HCT116 (cell line): ENCODE measurements around the gene PGLYRP4. TPM values are rescaled to one million over a fixed set of nuclear protein-coding genes. Genes with fewer than 3 reads are reported as not detected.

Source experiments
- ATAC-seq: fragments of 200-7000 bp; cut with Tn5 transposase; 2 replicates; pipeline ENCODE4 v1.9.1; 2020; ENCODE audit warnings: mild to moderate bottlenecking, moderate library complexity
- BruUV-seq: library from RNA; stranded (reverse); fragments of 400-500 nt; replicated peaks from 2 replicates; lab custom pipeline; 2021; lab: Mats Ljungman, UMichigan
- CTCF ChIA-PET: fragments of 300-600 bp; sonication (Branson Sonifier 250); formaldehyde crosslinking; loops from one replicate; lab custom pipeline; 2021; ENCODE audit warnings: antibody characterized with exemption; lab: Charles Lee
- POLR2A ChIA-PET: fragments of 300-600, 350-600 bp; sonication (Branson Sonifier 250); formaldehyde crosslinking; loops from one replicate; lab custom pipeline; 2021; ENCODE audit warnings: antibody characterized with exemption; lab: Charles Lee
- RAD21 ChIA-PET, 2 experiments: fragments of 300-600 bp; sonication (Branson Sonifier 250); formaldehyde crosslinking; loops; one replicate each; lab custom pipeline; 2023; ENCODE audit warnings: low total read pairs in 2 of 2; ENCODE audit not compliant: uncharacterized antibody in 2 of 2, unreplicated experiment in 2 of 2, low non-redundant PET in 1 of 2; lab: Charles Lee
- DNase-seq: peaks from one replicate; pipeline ENCODE4 v3.0.0-alpha.2; 2010; ENCODE audit warnings: low read depth, low spot score
- H2AFZ ChIP-seq: fragments of 200-600 bp; shearing (Covaris generic), sonication (generic); 2 replicates; pipeline ENCODE4 v1.6.1; 2017; ENCODE audit warnings: low read depth, mixed run types, mixed read lengths, antibody characterized with exemption, low read length; ENCODE audit not compliant: poor library complexity, severe bottlenecking
- H3K27ac ChIP-seq: 2 replicates; pipeline ENCODE4 v1.5.1; 2012; ENCODE audit warnings: low read depth, low read length
- H3K27me3 ChIP-seq: fragments of 200-600 bp; sonication (generic); 2 replicates; pipeline ENCODE4 v1.6.1; 2016; ENCODE audit warnings: mixed run types, low read length, mixed read lengths; ENCODE audit not compliant: insufficient read depth
- H3K36me3 ChIP-seq, 2 experiments: fragments of 200-500 bp in 1 of 2; fragments of 200-600 bp in 1 of 2; sonication (Bioruptor generic) in 1 of 2; sonication (generic) in 1 of 2; 2 replicates each; pipeline versions ENCODE4 v1.5.1 to v1.6.1; 2014 to 2016; ENCODE audit warnings: low read length in 2 of 2, inconsistent platforms in 1 of 2, mixed read lengths in 1 of 2, mixed run types in 1 of 2; ENCODE audit not compliant: insufficient read depth in 2 of 2, control insufficient read depth in 1 of 2
- H3K4me1 ChIP-seq, 2 experiments: fragments of 200-600 bp in 1 of 2; sonication (generic) in 1 of 2; 2 replicates each; pipeline versions ENCODE4 v1.5.1 to v1.6.1; 2012 to 2017; ENCODE audit warnings: low read length in 2 of 2, inconsistent platforms in 1 of 2, mild to moderate bottlenecking in 1 of 2, mixed read lengths in 1 of 2, mixed run types in 1 of 2, moderate library complexity in 1 of 2; ENCODE audit not compliant: insufficient read depth in 2 of 2, control insufficient read depth in 1 of 2
- H3K4me2 ChIP-seq: fragments of 200-600 bp; sonication (generic); 2 replicates; pipeline ENCODE4 v1.6.1; 2017; ENCODE audit warnings: mixed run types, low read length, mixed read lengths
- H3K4me3 ChIP-seq, 2 experiments: fragments of 200-600 bp in 1 of 2; sonication (generic) in 1 of 2; replicated peaks in 1 of 2; 2 replicates each; pipeline ENCODE4 v1.5.1; 2011 to 2016; ENCODE audit warnings: low read length in 2 of 2, control low read depth in 1 of 2, low read depth in 1 of 2, mild to moderate bottlenecking in 1 of 2, mixed read lengths in 1 of 2, mixed run types in 1 of 2
- H3K79me2 ChIP-seq: fragments of 200-600 bp; sonication (generic); 2 replicates; pipeline ENCODE4 v1.6.1; 2017; ENCODE audit warnings: mild to moderate bottlenecking, mixed run types, low read length, moderate library complexity, mixed read lengths; ENCODE audit not compliant: insufficient read depth
- H3K9ac ChIP-seq: fragments of 200-600 bp; sonication (generic); 2 replicates; pipeline ENCODE4 v1.6.1; 2016; ENCODE audit warnings: low read length, mixed read lengths
- H3K9me2 ChIP-seq: fragments of 200-600 bp; sonication (generic), shearing (Covaris generic); 2 replicates; pipeline ENCODE4 v1.6.1; 2017; ENCODE audit warnings: mixed run types, mild to moderate bottlenecking, moderate library complexity; ENCODE audit not compliant: insufficient read depth
- H3K9me3 ChIP-seq, 2 experiments: fragments of 200-500 bp in 1 of 2; fragments of 200-600 bp in 1 of 2; sonication (Bioruptor generic) in 1 of 2; sonication (generic) in 1 of 2; 2 replicates each; pipeline ENCODE4 v1.6.1; 2014 to 2017; ENCODE audit warnings: low read length in 2 of 2, mixed read lengths in 2 of 2, inconsistent platforms in 1 of 2, low read depth in 1 of 2, mild to moderate bottlenecking in 1 of 2, mixed run types in 1 of 2, moderate library complexity in 1 of 2; ENCODE audit not compliant: control insufficient read depth in 1 of 2, insufficient read depth in 1 of 2
- H4K20me1 ChIP-seq: fragments of 200-600 bp; sonication (generic), shearing (Covaris generic); 2 replicates; pipeline ENCODE4 v1.6.1; 2017; ENCODE audit warnings: mixed run types, mild to moderate bottlenecking, moderate library complexity; ENCODE audit not compliant: insufficient read depth
- CEBPB ChIP-seq: IDR thresholded peaks from 2 replicates; pipeline ENCODE4 v1.6.1; 2012; ENCODE audit warnings: low read depth
- EZH2phosphoT487 ChIP-seq: fragments of 200-600 bp; IDR thresholded peaks from 2 replicates; pipeline ENCODE4 v1.6.1; 2018; ENCODE audit warnings: antibody characterized with exemption, borderline replicate concordance
- FOSL1 ChIP-seq: IDR thresholded peaks from 2 replicates; pipeline ENCODE4 v1.6.1; 2012; ENCODE audit warnings: low read depth
- POLR2AphosphoS5 ChIP-seq: IDR thresholded peaks from 2 replicates; pipeline ENCODE4 v1.6.1; 2011; ENCODE audit warnings: mild to moderate bottlenecking, low read depth, low read length, moderate library complexity
- RAD21 ChIP-seq: IDR thresholded peaks from 2 replicates; pipeline ENCODE4 v1.6.1; 2012; ENCODE audit warnings: low read depth, mild to moderate bottlenecking
- SP1 ChIP-seq: IDR thresholded peaks from 2 replicates; pipeline ENCODE4 v1.6.1; 2012; ENCODE audit warnings: low read depth
- TCF7L2 ChIP-seq: IDR thresholded peaks from 2 replicates; pipeline ENCODE4 v1.7.0; 2011; ENCODE audit warnings: borderline replicate concordance, inconsistent platforms; ENCODE audit not compliant: insufficient read depth, insufficient read length; ENCODE audit errors: extremely low read depth
- YY1 ChIP-seq: IDR thresholded peaks from 2 replicates; pipeline ENCODE4 v1.6.1; 2011; ENCODE audit warnings: low read length, low read depth, moderate library complexity, mild to moderate bottlenecking; ENCODE audit not compliant: insufficient replicate concordance; ENCODE audit errors: extremely low read depth
- ZFX ChIP-seq: fragments of 450-650 bp; IDR thresholded peaks from 2 replicates; pipeline ENCODE4 v1.6.1; 2017
- intact Hi-C: fragments of 100-400 bp; cut with micrococcal nuclease; formaldehyde crosslinking; loops from 2 replicates; pipeline ENCODE4 v1.10.0; 2022
- total RNA-seq: library from RNA; stranded (reverse); gene quantifications from one replicate; pipeline ENCODE4 v1.2.1, GENCODE V29; 2021; ENCODE audit not compliant: unreplicated experiment
- TF ChIP-seq, protein P1 (sequence below): IDR thresholded peaks from 2 replicates; pipeline ENCODE4 v1.6.1; 2012
- TF ChIP-seq, protein P2 (sequence below): IDR thresholded peaks from 2 replicates; pipeline ENCODE4 v1.6.1; 2011; ENCODE audit warnings: mild to moderate bottlenecking, low read length, moderate library complexity; ENCODE audit not compliant: insufficient replicate concordance; ENCODE audit errors: extremely low read depth
- TF ChIP-seq, protein P3 (sequence below), 3 experiments: fragments of 200-600 bp in 1 of 3; sonication (generic) in 1 of 3; IDR thresholded peaks in 2 of 3; conservative IDR thresholded peaks in 1 of 3; 2 replicates each; pipeline ENCODE4 v1.5.1; 2012 to 2017; ENCODE audit warnings: low read depth in 2 of 3, low read length in 2 of 3, antibody characterized with exemption in 1 of 3, borderline replicate concordance in 1 of 3, control low read depth in 1 of 3, mild to moderate bottlenecking in 1 of 3, mixed read lengths in 1 of 3, mixed run types in 1 of 3, moderate library complexity in 1 of 3; ENCODE audit not compliant: insufficient read depth in 1 of 3

Gene PGLYRP4
- total RNA-seq, 1 experiment from 2014 or later, result not detected

DNA sequence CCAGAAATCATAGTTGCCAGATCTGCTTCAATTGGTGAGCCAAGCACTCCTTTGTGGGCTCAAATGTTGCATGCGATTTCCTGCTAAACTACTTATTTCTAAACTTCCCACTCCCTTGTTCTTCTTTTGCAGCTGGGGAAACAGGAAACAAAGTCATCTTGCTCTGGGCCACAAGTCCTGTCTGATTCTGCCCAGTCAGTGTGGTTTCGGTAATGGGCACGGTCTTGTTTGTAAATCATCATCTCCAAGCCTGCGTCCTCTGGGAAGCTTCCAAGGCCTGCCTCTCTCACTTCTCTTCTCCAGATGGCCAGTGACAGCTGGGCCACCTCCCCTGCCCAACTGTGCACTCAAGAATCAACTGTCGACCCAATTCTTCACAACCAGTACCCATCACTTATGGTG lies 37.9 kb upstream of the PGLYRP4 start:
- DNase-seq (no peak), ATAC-seq (no peak)
- no peak for TF ChIP-seq RAD21
- TF ChIP-seq FOSL1, result no peak
- TF ChIP-seq, protein P1, sequence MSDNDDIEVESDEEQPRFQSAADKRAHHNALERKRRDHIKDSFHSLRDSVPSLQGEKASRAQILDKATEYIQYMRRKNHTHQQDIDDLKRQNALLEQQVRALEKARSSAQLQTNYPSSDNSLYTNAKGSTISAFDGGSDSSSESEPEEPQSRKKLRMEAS, result no peak
- no peak for TF ChIP-seq SP1
- TF ChIP-seq TCF7L2, result no peak
- TF ChIP-seq POLR2AphosphoS5, result no peak
- TF ChIP-seq, protein P2, sequence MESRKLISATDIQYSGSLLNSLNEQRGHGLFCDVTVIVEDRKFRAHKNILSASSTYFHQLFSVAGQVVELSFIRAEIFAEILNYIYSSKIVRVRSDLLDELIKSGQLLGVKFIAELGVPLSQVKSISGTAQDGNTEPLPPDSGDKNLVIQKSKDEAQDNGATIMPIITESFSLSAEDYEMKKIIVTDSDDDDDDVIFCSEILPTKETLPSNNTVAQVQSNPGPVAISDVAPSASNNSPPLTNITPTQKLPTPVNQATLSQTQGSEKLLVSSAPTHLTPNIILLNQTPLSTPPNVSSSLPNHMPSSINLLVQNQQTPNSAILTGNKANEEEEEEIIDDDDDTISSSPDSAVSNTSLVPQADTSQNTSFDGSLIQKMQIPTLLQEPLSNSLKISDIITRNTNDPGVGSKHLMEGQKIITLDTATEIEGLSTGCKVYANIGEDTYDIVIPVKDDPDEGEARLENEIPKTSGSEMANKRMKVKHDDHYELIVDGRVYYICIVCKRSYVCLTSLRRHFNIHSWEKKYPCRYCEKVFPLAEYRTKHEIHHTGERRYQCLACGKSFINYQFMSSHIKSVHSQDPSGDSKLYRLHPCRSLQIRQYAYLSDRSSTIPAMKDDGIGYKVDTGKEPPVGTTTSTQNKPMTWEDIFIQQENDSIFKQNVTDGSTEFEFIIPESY, result no peak
- no peak for TF ChIP-seq ZFX
- TF ChIP-seq YY1, result no peak
- no peak for TF ChIP-seq CEBPB
- no peak for TF ChIP-seq EZH2phosphoT487
- TF ChIP-seq, protein P3, sequence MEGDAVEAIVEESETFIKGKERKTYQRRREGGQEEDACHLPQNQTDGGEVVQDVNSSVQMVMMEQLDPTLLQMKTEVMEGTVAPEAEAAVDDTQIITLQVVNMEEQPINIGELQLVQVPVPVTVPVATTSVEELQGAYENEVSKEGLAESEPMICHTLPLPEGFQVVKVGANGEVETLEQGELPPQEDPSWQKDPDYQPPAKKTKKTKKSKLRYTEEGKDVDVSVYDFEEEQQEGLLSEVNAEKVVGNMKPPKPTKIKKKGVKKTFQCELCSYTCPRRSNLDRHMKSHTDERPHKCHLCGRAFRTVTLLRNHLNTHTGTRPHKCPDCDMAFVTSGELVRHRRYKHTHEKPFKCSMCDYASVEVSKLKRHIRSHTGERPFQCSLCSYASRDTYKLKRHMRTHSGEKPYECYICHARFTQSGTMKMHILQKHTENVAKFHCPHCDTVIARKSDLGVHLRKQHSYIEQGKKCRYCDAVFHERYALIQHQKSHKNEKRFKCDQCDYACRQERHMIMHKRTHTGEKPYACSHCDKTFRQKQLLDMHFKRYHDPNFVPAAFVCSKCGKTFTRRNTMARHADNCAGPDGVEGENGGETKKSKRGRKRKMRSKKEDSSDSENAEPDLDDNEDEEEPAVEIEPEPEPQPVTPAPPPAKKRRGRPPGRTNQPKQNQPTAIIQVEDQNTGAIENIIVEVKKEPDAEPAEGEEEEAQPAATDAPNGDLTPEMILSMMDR (IDR thresholded peaks at IDR 0.05 in 2 of 3, conservative IDR thresholded peaks at IDR 0.05 in 1 of 3; ENCODE audit: borderline replicate concordance in 1 of 3, insufficient read depth in 1 of 3, low read depth in 2 of 3, low read length in 2 of 3), result no peak
- intact Hi-C loops, result no loop called here
- Histone ChIP-seq H3K9me3 (no peaks in the 10 kb centered on the region), H4K20me1 (no peaks in the 10 kb centered on the region), H3K36me3 (no peaks in the 10 kb centered on the region), H3K27me3 (peaks cover 60% of the 10 kb centered on the region), H3K4me1 (no peaks in the 10 kb centered on the region), H3K27ac (no peak overlapping the region), H3K9me2 (no peaks in the 10 kb centered on the region), H3K4me2 (no peak overlapping the region), H2AFZ (no peak overlapping the region), H3K4me3 (no peak overlapping the region), H3K79me2 (no peaks in the 10 kb centered on the region), H3K9ac (no peak overlapping the region)
- no TSS peak for BruUV-seq
- ChIA-PET POLR2A (no interaction called here), RAD21 (no interaction called here), CTCF (no interaction called here)
